ENCODE data around the gene DCK.

The DCK gene

DNA sequence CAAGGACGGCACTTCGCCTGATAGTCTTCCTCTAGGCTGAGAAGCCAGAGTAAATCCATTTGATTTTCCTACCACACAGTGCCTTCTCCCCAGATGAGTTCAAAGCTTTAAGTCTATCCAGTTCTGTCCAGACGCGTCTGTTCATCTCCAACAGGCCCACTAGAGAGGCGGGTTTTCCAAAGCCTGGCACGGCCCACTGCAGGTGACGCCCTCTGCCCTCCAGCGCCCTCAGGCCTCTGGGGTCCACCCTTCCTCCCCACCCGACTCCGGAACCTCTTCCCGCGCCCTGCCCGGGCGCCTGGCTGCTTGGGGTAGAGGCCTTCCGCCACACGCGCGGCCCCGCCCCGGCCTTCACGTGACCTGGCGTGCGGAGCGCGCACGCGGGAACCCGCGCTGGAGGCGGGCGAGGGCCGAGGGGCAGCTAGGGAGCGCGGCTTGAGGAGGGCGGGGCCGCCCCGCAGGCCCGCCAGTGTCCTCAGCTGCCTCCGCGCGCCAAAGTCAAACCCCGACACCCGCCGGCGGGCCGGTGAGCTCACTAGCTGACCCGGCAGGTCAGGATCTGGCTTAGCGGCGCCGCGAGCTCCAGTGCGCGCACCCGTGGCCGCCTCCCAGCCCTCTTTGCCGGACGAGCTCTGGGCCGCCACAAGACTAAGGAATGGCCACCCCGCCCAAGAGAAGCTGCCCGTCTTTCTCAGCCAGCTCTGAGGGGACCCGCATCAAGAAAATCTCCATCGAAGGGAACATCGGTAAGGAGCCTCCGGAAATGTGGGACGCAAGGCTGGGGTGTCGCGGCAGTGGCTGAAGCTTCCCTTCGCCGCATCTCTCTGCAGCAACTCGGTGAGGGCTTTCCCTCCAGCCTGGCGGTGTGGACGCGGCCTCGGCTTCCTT lies at the start of gene DCK:
Gene DCK, plus strand, starts transcription at position 469 of the 888 bp plus-strand sequence. Its CDS starts 187 bp downstream, at position 656.
- Histone ChIP-seq H3K9me3 (ENCODE audit: control insufficient read depth, low read length) (no peaks in the 10 kb centered on the region), H3K4me3 (ENCODE audit: low read length) (peak within 1 kb of the TSS; percentile 53), H3K9ac (ENCODE audit: low read length) (peak within 1 kb of the TSS; percentile 89), H3K4me1 (ENCODE audit: control insufficient read depth, insufficient read depth, low read length) (peaks cover 15% of the 10 kb centered on the region), H3K36me3 (ENCODE audit: control insufficient read depth, insufficient read depth, low read length) (no peaks in the 10 kb centered on the region), H3K27me3 (ENCODE audit: control insufficient read depth, insufficient read depth, low read length) (no peaks in the 10 kb centered on the region)

DNA sequence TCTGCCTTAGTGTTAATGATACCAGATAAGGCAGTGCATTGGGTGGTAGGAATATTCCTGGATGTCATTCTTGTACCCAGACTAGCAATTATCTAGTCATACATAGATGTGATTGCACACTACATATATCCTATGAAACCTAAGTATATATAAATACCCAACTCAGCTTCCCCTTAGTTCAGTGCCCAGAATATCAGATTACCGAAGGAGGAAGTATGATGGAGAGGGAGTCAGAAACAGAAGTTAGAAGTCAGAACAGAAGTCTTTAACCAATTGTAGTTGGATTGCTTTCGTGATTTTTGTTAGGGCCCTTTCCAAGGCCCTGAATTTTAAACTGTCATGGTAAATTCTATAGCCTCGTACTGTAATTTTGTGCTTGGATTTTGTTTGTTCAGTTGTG lies 48.4 kb upstream of the DCK start:
- Histone ChIP-seq H3K9ac (ENCODE audit: low read length) (no peak overlapping the region), H3K36me3 (ENCODE audit: control insufficient read depth, insufficient read depth, low read length) (no peaks in the 10 kb centered on the region), H3K4me3 (ENCODE audit: low read length) (no peak overlapping the region), H3K27me3 (ENCODE audit: control insufficient read depth, insufficient read depth, low read length) (no peaks in the 10 kb centered on the region), H3K9me3 (ENCODE audit: control insufficient read depth, low read length) (no peaks in the 10 kb centered on the region), H3K4me1 (ENCODE audit: control insufficient read depth, insufficient read depth, low read length) (no peaks in the 10 kb centered on the region)

DNA sequence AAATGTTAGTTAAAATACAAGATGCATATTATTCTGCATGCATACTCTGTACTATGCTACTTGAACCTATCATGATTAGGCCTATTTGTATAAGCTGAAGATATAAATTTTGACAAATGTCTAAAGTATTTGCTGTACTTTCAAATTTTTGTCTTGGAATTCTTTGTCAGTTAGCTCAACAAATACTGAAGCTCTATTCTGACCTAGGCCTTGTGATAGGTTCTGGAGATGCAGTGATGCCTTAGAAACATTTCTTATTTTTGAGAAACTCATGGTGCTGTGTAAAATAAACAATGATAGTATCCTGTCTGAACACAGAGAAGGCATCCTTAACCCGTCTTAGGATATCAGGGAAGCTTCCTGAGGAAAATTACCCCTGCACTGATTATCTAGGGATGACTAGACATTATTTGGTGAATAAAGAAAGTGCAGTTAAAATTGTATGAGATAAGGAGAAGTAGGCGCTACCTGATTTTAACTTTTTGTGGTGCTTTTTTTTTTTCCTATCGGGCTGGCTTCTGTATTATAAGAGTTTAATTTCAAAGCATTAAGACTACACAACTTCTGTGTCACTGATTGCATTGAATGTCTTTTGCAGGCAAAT lies 47.9 kb upstream of the DCK start:
- H3K4me3 ChIP-seq (ENCODE audit: low read length) = no peak overlapping the region
- H3K36me3 ChIP-seq (ENCODE audit: control insufficient read depth, insufficient read depth, low read length) = no peaks in the 10 kb centered on the region
- H3K9me3 ChIP-seq (ENCODE audit: control insufficient read depth, low read length) = no peaks in the 10 kb centered on the region
- H3K27me3 ChIP-seq (ENCODE audit: control insufficient read depth, insufficient read depth, low read length) = no peaks in the 10 kb centered on the region
- no peak overlapping the region for H3K9ac ChIP-seq (ENCODE audit: low read length)
- H3K4me1 ChIP-seq (ENCODE audit: control insufficient read depth, insufficient read depth, low read length) = no peaks in the 10 kb centered on the region

DNA sequence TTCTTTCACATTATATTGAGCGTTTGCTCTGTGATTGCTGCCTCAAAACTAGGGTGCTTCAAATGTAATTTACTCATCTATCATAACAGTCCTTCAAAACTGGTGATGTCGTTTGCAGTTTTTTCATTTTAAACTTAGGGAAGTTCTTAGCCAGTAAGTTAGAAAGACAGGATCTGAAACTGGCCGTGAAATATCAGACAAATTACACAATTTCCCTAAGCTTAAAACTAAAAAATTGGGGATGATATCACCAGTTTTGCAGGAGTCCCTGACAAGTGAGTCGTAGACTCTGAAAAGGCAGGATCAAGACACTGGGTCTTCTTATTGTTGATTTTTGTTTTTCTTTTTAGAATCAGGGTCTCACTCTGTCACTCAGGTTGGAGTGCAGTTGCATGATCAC lies 46.5 kb upstream of the DCK start:
- Histone ChIP-seq H3K27me3 (ENCODE audit: control insufficient read depth, insufficient read depth, low read length) (no peaks in the 10 kb centered on the region), H3K9me3 (ENCODE audit: control insufficient read depth, low read length) (no peaks in the 10 kb centered on the region), H3K4me3 (ENCODE audit: low read length) (no peak overlapping the region)

GRCh38 chr4:70948665-70949260 lies 44.7 kb upstream of the DCK start:
- H3K36me3 ChIP-seq (ENCODE audit: control insufficient read depth, insufficient read depth, low read length) = no peaks in the 10 kb centered on the region
- peak overlapping the region; percentile 6 for H3K9ac ChIP-seq (ENCODE audit: low read length)
- no peaks in the 10 kb centered on the region for H3K4me1 ChIP-seq (ENCODE audit: control insufficient read depth, insufficient read depth, low read length)
- H3K9me3 ChIP-seq (ENCODE audit: control insufficient read depth, low read length) = no peaks in the 10 kb centered on the region
- H3K27me3 ChIP-seq (ENCODE audit: control insufficient read depth, insufficient read depth, low read length) = no peaks in the 10 kb centered on the region
- no peak overlapping the region for H3K4me3 ChIP-seq (ENCODE audit: low read length)

More for the DNA sequence above, 46.5 kb upstream of the DCK start:
- H3K36me3 ChIP-seq (ENCODE audit: control insufficient read depth, insufficient read depth, low read length) = no peaks in the 10 kb centered on the region
- H3K4me1 ChIP-seq (ENCODE audit: control insufficient read depth, insufficient read depth, low read length) = no peaks in the 10 kb centered on the region
- H3K9ac ChIP-seq (ENCODE audit: low read length) = no peak overlapping the region

DNA sequence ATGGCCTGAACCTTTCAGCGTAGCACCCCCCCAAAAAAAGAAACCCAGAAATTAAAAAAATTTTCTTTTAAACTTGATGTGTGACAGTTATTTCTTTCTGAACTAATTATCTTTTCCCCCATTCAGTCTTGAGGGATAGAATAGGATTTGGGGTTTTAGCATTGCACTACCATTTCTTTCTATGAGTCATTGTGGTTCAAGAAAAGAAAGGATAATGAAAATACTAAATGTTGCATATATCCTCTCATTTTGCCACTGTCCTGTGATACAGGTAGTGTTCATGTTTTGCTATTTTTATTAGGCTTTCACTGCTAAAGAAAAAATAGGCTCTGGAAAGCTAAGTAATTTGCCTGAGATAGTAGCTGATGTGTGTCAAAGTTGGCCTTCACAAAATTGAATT lies 39.4 kb upstream of the DCK start:
- Histone ChIP-seq H3K9me3 (ENCODE audit: control insufficient read depth, low read length) (no peaks in the 10 kb centered on the region), H3K4me1 (ENCODE audit: control insufficient read depth, insufficient read depth, low read length) (no peaks in the 10 kb centered on the region), H3K4me3 (ENCODE audit: low read length) (no peak overlapping the region), H3K27me3 (ENCODE audit: control insufficient read depth, insufficient read depth, low read length) (no peaks in the 10 kb centered on the region), H3K36me3 (ENCODE audit: control insufficient read depth, insufficient read depth, low read length) (no peaks in the 10 kb centered on the region), H3K9ac (ENCODE audit: low read length) (no peak overlapping the region)

- Histone ChIP-seq H3K36me3 (ENCODE audit: control insufficient read depth, insufficient read depth, low read length) (no peaks in the 10 kb centered on the region), H3K9ac (ENCODE audit: low read length) (no peak overlapping the region), H3K4me3 (ENCODE audit: low read length) (no peak overlapping the region), H3K27me3 (ENCODE audit: control insufficient read depth, insufficient read depth, low read length) (no peaks in the 10 kb centered on the region), H3K4me1 (ENCODE audit: control insufficient read depth, insufficient read depth, low read length) (no peaks in the 10 kb centered on the region), H3K9me3 (ENCODE audit: control insufficient read depth, low read length) (no peaks in the 10 kb centered on the region)
These were observed 36.8 kb upstream of the DCK start for GRCh38 chr4:70956549-70957210.

DNA sequence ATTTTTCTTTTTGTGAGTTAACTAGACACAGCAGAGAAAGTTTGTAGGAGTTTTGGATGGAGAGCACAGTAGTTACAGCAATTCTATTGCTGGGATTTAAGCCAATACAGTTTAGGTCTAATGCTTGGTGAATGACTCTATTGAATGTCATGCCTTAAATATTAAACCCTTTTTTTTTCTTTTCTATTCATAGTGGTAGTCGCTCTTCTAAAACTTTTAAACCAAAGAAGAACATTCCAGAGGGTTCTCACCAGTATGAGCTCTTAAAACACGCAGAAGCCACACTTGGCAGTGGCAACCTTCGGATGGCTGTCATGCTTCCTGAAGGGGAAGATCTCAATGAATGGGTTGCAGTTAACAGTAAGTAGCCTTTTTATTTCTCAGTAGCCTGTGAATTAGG lies 34.8 kb upstream of the DCK start:
- Histone ChIP-seq H3K36me3 (ENCODE audit: control insufficient read depth, insufficient read depth, low read length) (no peaks in the 10 kb centered on the region), H3K4me3 (ENCODE audit: low read length) (no peak overlapping the region), H3K4me1 (ENCODE audit: control insufficient read depth, insufficient read depth, low read length) (no peaks in the 10 kb centered on the region)

GRCh38 chr4:70969076-70969475 lies 24.4 kb upstream of the DCK start:
- Histone ChIP-seq H3K27me3 (ENCODE audit: control insufficient read depth, insufficient read depth, low read length) (no peaks in the 10 kb centered on the region), H3K9ac (ENCODE audit: low read length) (no peak overlapping the region), H3K4me3 (ENCODE audit: low read length) (no peak overlapping the region), H3K4me1 (ENCODE audit: control insufficient read depth, insufficient read depth, low read length) (no peaks in the 10 kb centered on the region), H3K9me3 (ENCODE audit: control insufficient read depth, low read length) (no peaks in the 10 kb centered on the region), H3K36me3 (ENCODE audit: control insufficient read depth, insufficient read depth, low read length) (no peaks in the 10 kb centered on the region)

More for the DNA sequence above, 34.8 kb upstream of the DCK start:
- Histone ChIP-seq H3K9ac (ENCODE audit: low read length) (no peak overlapping the region), H3K27me3 (ENCODE audit: control insufficient read depth, insufficient read depth, low read length) (no peaks in the 10 kb centered on the region), H3K9me3 (ENCODE audit: control insufficient read depth, low read length) (no peaks in the 10 kb centered on the region)

GRCh38 chr4:70976252-70976651 lies 17.2 kb upstream of the DCK start:
- no peaks in the 10 kb centered on the region for H3K9me3 ChIP-seq (ENCODE audit: control insufficient read depth, low read length)
- no peak overlapping the region for H3K4me3 ChIP-seq (ENCODE audit: low read length)
- no peak overlapping the region for H3K9ac ChIP-seq (ENCODE audit: low read length)
- H3K36me3 ChIP-seq (ENCODE audit: control insufficient read depth, insufficient read depth, low read length) = no peaks in the 10 kb centered on the region
- no peaks in the 10 kb centered on the region for H3K27me3 ChIP-seq (ENCODE audit: control insufficient read depth, insufficient read depth, low read length)
- no peaks in the 10 kb centered on the region for H3K4me1 ChIP-seq (ENCODE audit: control insufficient read depth, insufficient read depth, low read length)

GRCh38 chr4:70979445-70980008 lies 13.9 kb upstream of the DCK start:
- no peak overlapping the region for H3K4me3 ChIP-seq (ENCODE audit: low read length)
- no peaks in the 10 kb centered on the region for H3K4me1 ChIP-seq (ENCODE audit: control insufficient read depth, insufficient read depth, low read length)
- H3K36me3 ChIP-seq (ENCODE audit: control insufficient read depth, insufficient read depth, low read length) = no peaks in the 10 kb centered on the region
- H3K27me3 ChIP-seq (ENCODE audit: control insufficient read depth, insufficient read depth, low read length) = no peaks in the 10 kb centered on the region
- no peak overlapping the region for H3K9ac ChIP-seq (ENCODE audit: low read length)
- no peaks in the 10 kb centered on the region for H3K9me3 ChIP-seq (ENCODE audit: control insufficient read depth, low read length)

All from mucosa of stomach (tissue), 1 donor.